Measurements from ENCODE around the gene JUP.

DNA sequence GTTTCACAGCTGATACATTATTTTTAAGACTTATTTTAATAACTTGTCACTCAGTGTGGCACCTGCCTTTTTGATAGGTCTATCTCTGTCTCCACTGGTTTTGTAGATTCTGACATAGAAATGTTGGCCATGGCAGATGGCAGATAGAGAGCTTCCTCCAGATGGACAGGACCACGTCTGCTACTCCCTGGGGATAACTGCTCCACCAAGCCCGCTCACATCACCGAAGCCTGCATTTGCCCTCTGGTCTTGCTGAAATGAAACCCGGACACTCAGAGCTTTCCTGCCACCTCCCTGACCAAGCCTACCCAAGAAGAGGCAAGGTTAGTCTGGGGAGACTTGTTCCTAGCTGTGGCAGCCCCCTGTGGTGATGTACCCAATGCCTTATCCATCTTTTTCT is 35.6 kb downstream of the JUP start:
- TF ChIP-seq ZIK1 (CRISPR knock-in tag; IDR thresholded peaks at IDR 0.05; ENCODE audit: borderline replicate concordance, low read depth) (no peak), NFRKB (IDR thresholded peaks at IDR 0.05) (no peak), RNF2 (conservative IDR thresholded peaks at IDR 0.05; ENCODE audit: low read depth) (no peak), HNRNPUL1 (IDR thresholded peaks at IDR 0.05; ENCODE audit: low read depth, low read length) (no peak), MED13 (CRISPR knock-in tag; IDR thresholded peaks at IDR 0.05) (no peak), FOXK2 (IDR thresholded peaks at IDR 0.05) (no peak), POLR2AphosphoS5 (IDR thresholded peaks at IDR 0.05; ENCODE audit: low read depth, low read length) (no peak), MAFK (conservative IDR thresholded peaks at IDR 0.05 in 1 of 2, IDR thresholded peaks at IDR 0.05 in 1 of 2; ENCODE audit: low read length in 2 of 2) (no peak), CENPT (CRISPR knock-in tag; IDR thresholded peaks at IDR 0.05; ENCODE audit: low read depth) (no peak)
- TF ChIP-seq, protein P1, sequence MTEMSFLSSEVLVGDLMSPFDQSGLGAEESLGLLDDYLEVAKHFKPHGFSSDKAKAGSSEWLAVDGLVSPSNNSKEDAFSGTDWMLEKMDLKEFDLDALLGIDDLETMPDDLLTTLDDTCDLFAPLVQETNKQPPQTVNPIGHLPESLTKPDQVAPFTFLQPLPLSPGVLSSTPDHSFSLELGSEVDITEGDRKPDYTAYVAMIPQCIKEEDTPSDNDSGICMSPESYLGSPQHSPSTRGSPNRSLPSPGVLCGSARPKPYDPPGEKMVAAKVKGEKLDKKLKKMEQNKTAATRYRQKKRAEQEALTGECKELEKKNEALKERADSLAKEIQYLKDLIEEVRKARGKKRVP (CRISPR knock-in tag; IDR thresholded peaks at IDR 0.05), result no peak
- TF ChIP-seq, protein P2, sequence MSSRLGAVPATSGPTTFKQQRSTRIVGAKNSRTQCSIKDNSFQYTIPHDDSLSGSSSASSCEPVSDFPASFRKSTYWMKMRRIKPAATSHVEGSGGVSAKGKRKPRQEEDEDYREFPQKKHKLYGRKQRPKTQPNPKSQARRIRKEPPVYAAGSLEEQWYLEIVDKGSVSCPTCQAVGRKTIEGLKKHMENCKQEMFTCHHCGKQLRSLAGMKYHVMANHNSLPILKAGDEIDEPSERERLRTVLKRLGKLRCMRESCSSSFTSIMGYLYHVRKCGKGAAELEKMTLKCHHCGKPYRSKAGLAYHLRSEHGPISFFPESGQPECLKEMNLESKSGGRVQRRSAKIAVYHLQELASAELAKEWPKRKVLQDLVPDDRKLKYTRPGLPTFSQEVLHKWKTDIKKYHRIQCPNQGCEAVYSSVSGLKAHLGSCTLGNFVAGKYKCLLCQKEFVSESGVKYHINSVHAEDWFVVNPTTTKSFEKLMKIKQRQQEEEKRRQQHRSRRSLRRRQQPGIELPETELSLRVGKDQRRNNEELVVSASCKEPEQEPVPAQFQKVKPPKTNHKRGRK (CRISPR knock-in tag; IDR thresholded peaks at IDR 0.05), result no peak
